Glutamatergic neuron (in vitro differentiated cells): ENCODE measurements around the gene CDSN. TPM values are rescaled to one million over a fixed set of nuclear protein-coding genes. Genes with fewer than 3 reads are reported as not detected.

Source experiments
- DNase-seq: peaks from one replicate; pipeline ENCODE4 v3.0.0; 2022
- H3K27ac Mint-ChIP-seq: one replicate; pipeline ENCODE4 v1.8.0; 2020; ENCODE audit warnings: mild to moderate bottlenecking, mixed read lengths, inconsistent platforms; ENCODE audit not compliant: unreplicated experiment
- H3K27me3 Mint-ChIP-seq: one replicate; pipeline ENCODE4 v1.8.0; 2020; ENCODE audit warnings: mild to moderate bottlenecking, moderate library complexity, mixed read lengths, inconsistent platforms; ENCODE audit not compliant: unreplicated experiment
- H3K36me3 Mint-ChIP-seq: one replicate; pipeline ENCODE4 v1.8.0; 2020; ENCODE audit warnings: mild to moderate bottlenecking, mixed read lengths, inconsistent platforms; ENCODE audit not compliant: unreplicated experiment
- H3K4me1 Mint-ChIP-seq: one replicate; pipeline ENCODE4 v1.8.0; 2020; ENCODE audit warnings: mild to moderate bottlenecking, low read depth, mixed read lengths, inconsistent platforms; ENCODE audit not compliant: unreplicated experiment
- H3K4me3 Mint-ChIP-seq: one replicate; pipeline ENCODE4 v1.8.0; 2020; ENCODE audit warnings: mild to moderate bottlenecking, mixed read lengths, inconsistent platforms; ENCODE audit not compliant: unreplicated experiment
- H3K9me3 Mint-ChIP-seq: one replicate; pipeline ENCODE4 v1.8.0; 2020; ENCODE audit warnings: mild to moderate bottlenecking, moderate library complexity, mixed read lengths, inconsistent platforms; ENCODE audit not compliant: unreplicated experiment
- CTCF ChIP-seq: fragments of 200-600 bp; sonication (generic); IDR thresholded peaks from one replicate; pipeline ENCODE4 v1.5.0; 2021; ENCODE audit not compliant: partially characterized antibody, unreplicated experiment
- total RNA-seq: library from RNA; stranded (reverse); fragmentation: NEBNext Ultra II Directional; extraction: Animal tissue kit (Norgen Biotek cat#: 25700); gene quantifications from one replicate; pipeline ENCODE4 v1.2.1, GENCODE V29; 2021; ENCODE audit not compliant: unreplicated experiment

CDSN gene
- total RNA-seq, 1 donor from 2014 or later, result not detected

DNA sequence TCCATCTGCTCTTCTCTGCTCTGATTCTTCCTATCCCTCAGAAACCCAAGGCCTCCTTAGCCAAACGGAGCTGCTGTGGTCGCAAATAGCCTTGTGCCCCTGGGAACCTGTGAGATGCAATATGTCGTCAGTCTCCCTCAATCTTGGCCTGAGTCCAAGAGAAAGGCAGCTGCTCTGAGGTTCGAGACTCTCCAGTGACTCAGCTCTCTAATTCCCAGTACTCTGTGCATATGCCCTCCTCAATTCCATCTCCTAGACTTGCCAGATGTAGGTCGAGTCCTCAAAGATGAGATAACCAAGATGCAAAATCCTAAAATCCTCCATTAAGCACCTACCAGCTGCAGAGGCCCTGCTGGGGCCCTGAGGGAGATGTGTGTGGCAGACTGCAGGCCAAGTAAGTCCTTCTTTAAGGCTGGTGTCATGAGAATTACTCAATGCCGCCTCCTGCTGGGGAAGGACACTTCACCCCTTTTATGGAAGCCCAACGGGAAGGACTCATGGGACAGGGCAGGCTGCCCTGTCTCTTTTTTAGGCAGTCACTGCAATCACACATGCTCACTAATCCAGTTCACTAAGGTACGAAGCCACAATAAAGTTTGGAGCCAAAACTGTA, 36.4 kb downstream of the CDSN start:
- Mint-ChIP-seq H3K4me3 (peak overlapping the region; percentile 59), H3K27ac (peak overlapping the region; percentile 96), H3K27me3 (peaks cover 3% of the 10 kb centered on the region), H3K36me3 (no peaks in the 10 kb centered on the region), H3K9me3 (peaks cover 3% of the 10 kb centered on the region), H3K4me1 (peaks cover 23% of the 10 kb centered on the region)
- peak; percentile 73 for TF ChIP-seq CTCF
- peak; percentile 81 for DNase-seq

DNA sequence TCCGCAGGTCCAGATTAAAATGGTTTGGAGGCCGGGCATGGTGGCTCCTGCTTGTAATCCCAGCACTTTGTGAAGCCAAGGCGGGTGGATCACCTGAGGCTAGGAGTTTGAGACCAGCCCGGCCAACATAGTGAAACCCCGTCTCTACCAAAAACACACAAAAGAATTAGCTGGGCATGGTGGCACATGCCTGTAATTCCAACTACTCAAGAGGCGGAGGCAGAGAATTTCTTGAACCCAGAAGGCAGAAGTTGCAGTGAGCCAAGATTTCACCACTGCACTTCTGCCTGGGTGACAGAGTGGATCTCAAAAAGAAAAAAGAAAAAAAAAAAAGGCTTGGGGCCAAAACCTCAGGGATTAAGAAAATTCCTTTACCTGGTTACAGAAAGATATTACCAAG, 38.4 kb downstream of the CDSN start:
- H3K9me3 Mint-ChIP-seq, result peaks cover 3% of the 10 kb centered on the region
- no peak for TF ChIP-seq CTCF
- peak overlapping the region; percentile 3 for H3K27ac Mint-ChIP-seq
- H3K4me1 Mint-ChIP-seq, result peaks cover 17% of the 10 kb centered on the region
- H3K27me3 Mint-ChIP-seq, result peaks cover 3% of the 10 kb centered on the region
- DNase-seq, result no peak
- no peak overlapping the region for H3K4me3 Mint-ChIP-seq
- no peaks in the 10 kb centered on the region for H3K36me3 Mint-ChIP-seq

- Mint-ChIP-seq H3K4me3 (no peak overlapping the region), H3K9me3 (peaks cover 3% of the 10 kb centered on the region), H3K4me1 (peaks cover 11% of the 10 kb centered on the region), H3K27ac (no peak overlapping the region), H3K27me3 (peaks cover under 1% of the 10 kb centered on the region), H3K36me3 (no peaks in the 10 kb centered on the region)
- DNase-seq, result peak; percentile 79
- peak; percentile 67 for TF ChIP-seq CTCF
Observed at GRCh38 chr6:31079656-31080261, 40.5 kb downstream of the CDSN start.

DNA sequence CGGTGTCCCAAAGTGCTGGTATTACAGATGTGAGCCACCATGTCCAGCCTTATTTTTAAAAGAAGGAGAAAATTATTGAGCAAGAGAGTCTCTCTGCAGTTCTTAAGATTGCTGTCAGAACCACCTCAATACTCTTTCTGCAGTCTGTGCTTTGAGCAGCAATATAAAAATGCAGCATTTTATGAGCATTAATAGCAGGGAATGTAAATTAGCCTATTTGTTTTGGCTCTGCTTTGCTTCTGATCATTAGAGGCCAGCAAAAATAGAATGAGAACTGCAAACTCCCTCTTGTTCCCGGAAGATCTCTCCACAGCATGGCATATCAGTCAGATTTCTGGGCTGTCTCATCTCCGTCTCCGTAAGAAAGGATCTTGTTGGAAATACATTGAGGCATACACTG, 43.6 kb downstream of the CDSN start:
- DNase-seq, result no peak
- H3K9me3 Mint-ChIP-seq, result no peaks in the 10 kb centered on the region
- no peaks in the 10 kb centered on the region for H3K4me1 Mint-ChIP-seq
- no peak overlapping the region for H3K4me3 Mint-ChIP-seq
- no peak for TF ChIP-seq CTCF
- no peaks in the 10 kb centered on the region for H3K36me3 Mint-ChIP-seq
- no peak overlapping the region for H3K27ac Mint-ChIP-seq
- no peaks in the 10 kb centered on the region for H3K27me3 Mint-ChIP-seq

DNA sequence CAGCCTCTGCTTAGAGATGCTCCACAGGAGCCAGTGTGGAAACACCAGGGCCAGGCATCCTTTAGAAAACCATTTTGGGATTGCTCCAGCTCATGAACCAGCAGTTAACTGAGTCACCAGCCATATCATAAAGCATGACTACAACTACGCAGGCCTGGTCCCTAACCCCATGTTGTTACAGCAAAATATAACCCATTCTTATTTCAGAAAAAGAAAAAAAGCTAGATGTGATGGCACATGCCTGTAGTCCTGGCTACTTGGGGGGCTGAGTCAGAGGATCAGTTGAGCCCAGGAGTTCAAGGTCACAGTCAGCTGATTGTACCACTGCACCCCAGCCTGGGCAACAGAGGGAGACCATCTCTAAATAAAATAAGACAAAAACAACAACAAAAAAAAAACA, 44.7 kb downstream of the CDSN start:
- no peaks in the 10 kb centered on the region for H3K27me3 Mint-ChIP-seq
- H3K4me1 Mint-ChIP-seq, result no peaks in the 10 kb centered on the region
- H3K9me3 Mint-ChIP-seq, result no peaks in the 10 kb centered on the region
- H3K27ac Mint-ChIP-seq, result no peak overlapping the region
- DNase-seq, result no peak
- no peak for TF ChIP-seq CTCF
- H3K4me3 Mint-ChIP-seq, result no peak overlapping the region
- H3K36me3 Mint-ChIP-seq, result no peaks in the 10 kb centered on the region
